ENCODE results near the gene RADIL. TPM values are rescaled to one million over a fixed set of nuclear protein-coding genes. Genes with fewer than 3 reads are reported as not detected.

RADIL gene
- total RNA-seq, 4 donors from 2014 or later: 4.4 to 11.4 (median 8.8) TPM

DNA sequence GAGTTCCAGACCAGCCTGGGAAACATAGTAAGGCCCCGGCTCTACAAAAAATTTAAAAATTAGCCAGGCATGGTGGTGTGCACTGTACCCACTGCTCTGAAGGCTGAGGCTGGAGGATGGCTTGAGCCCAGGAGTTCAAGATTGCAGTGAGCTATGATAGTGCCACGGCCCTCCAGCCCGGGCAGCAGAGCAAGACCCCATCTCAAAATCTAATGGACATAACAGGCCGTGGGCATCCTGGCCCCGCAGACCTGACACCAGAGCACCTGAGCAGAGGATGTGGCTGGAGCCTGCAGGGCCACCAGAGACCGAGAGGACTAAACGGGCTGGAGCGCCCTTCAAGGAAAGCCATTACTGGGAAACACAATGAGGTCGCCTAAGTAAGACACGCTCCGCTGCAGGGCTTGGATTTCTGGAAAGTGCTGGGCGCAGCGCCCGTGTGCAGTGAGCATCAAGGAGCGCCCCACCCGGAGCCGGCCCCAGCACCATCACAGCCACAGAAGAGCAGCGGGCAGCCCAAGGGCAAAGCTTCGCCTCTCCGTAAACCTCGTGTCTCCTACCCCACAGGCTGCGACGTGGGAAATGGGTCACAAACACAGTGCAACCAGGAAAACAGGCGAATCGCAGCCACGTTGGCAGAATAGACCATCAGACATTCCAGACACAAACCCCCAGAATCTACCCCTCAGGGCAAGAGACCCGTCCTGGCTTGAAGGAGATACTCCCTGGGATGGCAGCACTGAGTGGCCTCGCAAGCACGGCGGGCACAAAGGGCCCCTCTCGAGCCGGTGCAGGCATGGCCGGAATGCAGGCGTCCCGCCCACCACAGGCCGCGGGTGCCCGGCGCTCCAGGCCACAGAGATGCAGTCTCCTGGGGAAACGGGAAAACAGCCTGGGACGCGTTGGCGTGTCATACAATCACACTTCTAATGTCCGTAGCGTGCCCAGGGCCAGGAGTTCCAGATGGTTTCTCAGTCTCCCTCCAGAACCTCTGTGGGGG, 4.9 kb downstream of the RADIL start:
- TF ChIP-seq POLR2AphosphoS5 (IDR thresholded peaks at IDR 0.05): no peak
- no peak for TF ChIP-seq POLR2A (IDR thresholded peaks at IDR 0.05)
- TF ChIP-seq EP300 (IDR thresholded peaks at IDR 0.05): no peak
- no peak for TF ChIP-seq CTCF (IDR thresholded peaks at IDR 0.05)
- H3K9me3 ChIP-seq: no peaks in the 10 kb centered on the region
- no peak overlapping the region for H3K4me3 ChIP-seq
- no peak for ATAC-seq
- H3K27me3 ChIP-seq: peaks cover 10% of the 10 kb centered on the region
- no peak overlapping the region for H3K27ac ChIP-seq
- 87 to 90% methylated on average over 3 to 8 of the region's 45 CpGs for WGBS, 2 donors (ENCODE audit: low coverage in 1 of 2)
- H3K4me1 ChIP-seq: peaks cover 0 to 46% (median 0%) of the 10 kb centered on the region in 3 donors
- H3K36me3 ChIP-seq: peaks cover 0 to 40% of the 10 kb centered on the region in 2 donors

- TF ChIP-seq EP300 (IDR thresholded peaks at IDR 0.05) (no peak), POLR2AphosphoS5 (IDR thresholded peaks at IDR 0.05) (no peak), CTCF (IDR thresholded peaks at IDR 0.05) (no peak), POLR2A (IDR thresholded peaks at IDR 0.05) (no peak)
- Histone ChIP-seq H3K4me3 (no peak overlapping the region), H3K4me1 (peaks cover 0 to 25% (median 0%) of the 10 kb centered on the region in 3 donors), H3K9me3 (no peaks in the 10 kb centered on the region), H3K27ac (no peak overlapping the region), H3K27me3 (no peaks in the 10 kb centered on the region), H3K36me3 (peaks cover 0 to 49% of the 10 kb centered on the region in 2 donors)
- no peak for ATAC-seq
- 98 to 99% methylated on average over 8 to 14 of the region's 18 CpGs for WGBS, 2 donors (ENCODE audit: low coverage in 1 of 2)
Observed at GRCh38 chr7:4876586-4876985, 6.9 kb downstream of the RADIL start.

DNA sequence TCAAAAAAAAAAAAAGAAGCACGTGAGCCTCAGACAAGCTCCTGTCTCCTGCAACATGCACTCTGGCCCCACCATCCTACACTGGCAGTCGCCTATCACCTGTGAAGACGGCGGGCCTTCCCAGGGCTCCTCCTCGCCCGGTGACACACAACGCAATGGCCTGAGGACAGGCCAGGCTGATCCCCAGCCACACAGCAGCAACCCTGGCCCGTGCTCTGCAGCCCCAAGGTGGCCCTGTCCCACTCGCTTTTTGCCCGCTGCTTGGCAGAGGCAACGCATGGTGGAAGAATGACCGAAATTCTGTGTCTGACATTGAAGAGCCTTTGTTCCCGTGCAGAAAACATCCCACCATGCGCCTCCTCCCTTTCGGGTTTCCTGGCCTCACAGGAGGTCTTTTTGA, 8.1 kb downstream of the RADIL start:
- TF ChIP-seq CTCF (IDR thresholded peaks at IDR 0.05) (no peak), POLR2AphosphoS5 (IDR thresholded peaks at IDR 0.05) (no peak), POLR2A (IDR thresholded peaks at IDR 0.05) (no peak), EP300 (IDR thresholded peaks at IDR 0.05) (no peak)
- Histone ChIP-seq H3K4me3 (no peak overlapping the region), H3K4me1 (peaks cover 0 to 20% (median 0%) of the 10 kb centered on the region in 3 donors), H3K27ac (no peak overlapping the region), H3K36me3 (peaks cover 0 to 52% of the 10 kb centered on the region in 2 donors), H3K27me3 (no peaks in the 10 kb centered on the region), H3K9me3 (no peaks in the 10 kb centered on the region)
- WGBS, 2 donors (ENCODE audit: low coverage in 1 of 2): 80 to 83% methylated on average over 1 to 3 of the region's 15 CpGs
- ATAC-seq: no peak

GRCh38 chr7:4873071-4873944, 10.2 kb downstream of the RADIL start:
- H3K36me3 ChIP-seq: peaks cover 0 to 52% of the 10 kb centered on the region in 2 donors
- no peak overlapping the region for H3K4me3 ChIP-seq
- H3K4me1 ChIP-seq: no peaks in the 10 kb centered on the region
- H3K27me3 ChIP-seq: no peaks in the 10 kb centered on the region
- WGBS, 2 donors (ENCODE audit: low coverage in 1 of 2): 82 to 92% methylated on average over 11 to 17 of the region's 31 CpGs
- TF ChIP-seq POLR2AphosphoS5 (IDR thresholded peaks at IDR 0.05) (no peak), CTCF (IDR thresholded peaks at IDR 0.05) (no peak), EP300 (IDR thresholded peaks at IDR 0.05) (no peak), POLR2A (IDR thresholded peaks at IDR 0.05) (no peak)
- no peak for ATAC-seq
- H3K27ac ChIP-seq: no peak overlapping the region
- H3K9me3 ChIP-seq: peaks cover 0 to 7% (median 0%) of the 10 kb centered on the region in 3 donors

All from gastroesophageal sphincter (tissue), 4 donors.